ENCODE results near the gene NISCH. TPM values are rescaled to one million over a fixed set of nuclear protein-coding genes. Genes with fewer than 3 reads are reported as not detected.

NISCH gene
- total and polyA plus RNA-seq, 2 of the 8 experiments (the other 6 are each of a cell fraction or from before 2014, with no cell fraction given): 71.2 to 71.9 TPM

DNA sequence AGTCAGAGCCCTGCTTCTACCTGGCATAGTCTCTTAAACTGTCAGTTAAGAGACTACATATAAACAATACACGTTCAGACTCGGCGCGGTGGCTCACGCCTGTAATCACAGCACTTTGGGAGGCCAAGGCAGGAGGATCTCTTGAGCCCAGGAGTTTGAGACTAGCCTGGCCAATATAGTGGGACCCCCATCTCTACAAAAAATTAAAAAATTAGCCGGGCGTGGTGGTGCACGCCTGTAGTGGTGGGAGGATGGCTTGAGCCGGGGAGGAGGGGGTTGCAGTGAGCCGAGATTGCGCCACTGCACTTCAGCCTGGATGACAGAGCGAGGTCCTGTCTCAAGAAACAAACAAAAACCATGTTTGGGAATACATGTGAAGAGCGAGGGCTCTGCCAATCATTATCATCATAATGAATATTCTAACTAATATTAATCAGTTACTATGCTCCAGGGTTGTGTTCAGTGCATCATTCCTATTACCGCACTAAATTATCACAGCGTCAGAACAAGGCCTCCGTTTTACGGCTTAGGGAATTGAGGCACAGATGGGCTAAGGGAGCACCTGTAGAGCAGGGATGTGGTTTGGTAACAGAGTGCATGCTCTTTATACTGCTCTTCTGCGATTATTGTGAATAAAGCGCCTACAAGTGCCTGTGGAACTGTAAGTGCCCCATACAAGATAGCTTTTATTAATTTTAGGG is 80.2 kb downstream of the NISCH start (continued):
- TF ChIP-seq EZH2 (IDR thresholded peaks at IDR 0.05; ENCODE audit: low read depth, low read length, severe bottlenecking): no peak

Measured in H1 (cell line).